Activated T-helper 1 cell treated with anti-CD3 and anti-CD28 coated beads, Interleukin-12 subunit alpha, Interleukin-12 subunit beta, Interleukin-2, Interleukin-4 antibody, amounts not matched to agents 30 ng/mL and 10 ng/mL and 1 ng/mL, durations not matched to agents 14 hours and 24 hours and 36 hours (primary cell): Measurements from ENCODE around the gene VN1R2. TPM values are rescaled to one million over a fixed set of nuclear protein-coding genes. Genes with fewer than 3 reads are reported as not detected.
"Not testable (repeated sequence)": the region's sequence is repeated elsewhere in the genome, so short reads cannot be mapped to it uniquely, and the experiment has no call there.

Source experiments
- DNase-seq: peaks from one replicate; pipeline ENCODE4 v3.0.0; 2021; ENCODE audit warnings: low spot score
- H3K27ac Mint-ChIP-seq: one replicate; pipeline ENCODE4 v1.8.0; 2021; ENCODE audit warnings: mild to moderate bottlenecking, mixed read lengths
- H3K27me3 Mint-ChIP-seq: one replicate; pipeline ENCODE4 v1.8.0; 2022; ENCODE audit warnings: mild to moderate bottlenecking, moderate library complexity, mixed read lengths; ENCODE audit not compliant: insufficient read depth
- H3K36me3 Mint-ChIP-seq: one replicate; pipeline ENCODE4 v1.8.0; 2021; ENCODE audit warnings: low read depth, mixed read lengths
- H3K4me1 Mint-ChIP-seq: one replicate; pipeline ENCODE4 v1.8.0; 2021; ENCODE audit warnings: low read depth, mixed read lengths
- H3K4me3 Mint-ChIP-seq: one replicate; pipeline ENCODE4 v1.8.0; 2021; ENCODE audit warnings: mild to moderate bottlenecking, moderate library complexity, mixed read lengths
- H3K9me3 Mint-ChIP-seq: one replicate; pipeline ENCODE4 v1.8.0; 2021; ENCODE audit warnings: mixed read lengths
- intact Hi-C: fragments of 100-400 bp; cut with micrococcal nuclease; formaldehyde crosslinking; loops from one replicate; pipeline ENCODE4 v1.15.1; 2024
- total RNA-seq: library from RNA; stranded (reverse); gene quantifications from 2 replicates; pipeline ENCODE4 v1.2.3, GENCODE V29; 2022

Gene VN1R2
- total RNA-seq, 1 donor from 2014 or later = not detected

DNA sequence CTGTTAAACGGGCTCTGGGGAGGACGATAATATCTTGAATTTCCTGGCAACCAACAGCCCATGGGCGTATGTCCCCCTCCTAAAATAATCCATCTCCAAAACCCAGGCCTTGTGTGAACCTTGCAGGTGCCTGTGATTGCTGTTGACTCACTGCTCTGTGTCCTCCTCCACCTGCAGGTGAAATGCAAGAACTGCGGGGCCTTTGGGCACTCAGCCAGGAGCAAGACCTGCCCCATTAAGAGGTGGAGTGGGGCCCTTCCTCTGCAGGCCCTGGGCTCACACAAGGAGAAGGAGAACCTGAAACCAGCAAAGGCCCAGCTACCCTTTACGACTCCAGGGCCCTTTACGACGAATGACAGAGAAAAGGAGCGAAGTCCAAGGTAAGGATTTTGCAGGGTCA is 23.9 kb downstream of the VN1R2 start:
- H3K27me3 Mint-ChIP-seq, H3K4me3 Mint-ChIP-seq, H3K36me3 Mint-ChIP-seq, H3K27ac Mint-ChIP-seq, H3K4me1 Mint-ChIP-seq, DNase-seq, intact Hi-C loops: not testable (repeated sequence)
- peaks cover 46% of the 10 kb centered on the region for H3K9me3 Mint-ChIP-seq

DNA sequence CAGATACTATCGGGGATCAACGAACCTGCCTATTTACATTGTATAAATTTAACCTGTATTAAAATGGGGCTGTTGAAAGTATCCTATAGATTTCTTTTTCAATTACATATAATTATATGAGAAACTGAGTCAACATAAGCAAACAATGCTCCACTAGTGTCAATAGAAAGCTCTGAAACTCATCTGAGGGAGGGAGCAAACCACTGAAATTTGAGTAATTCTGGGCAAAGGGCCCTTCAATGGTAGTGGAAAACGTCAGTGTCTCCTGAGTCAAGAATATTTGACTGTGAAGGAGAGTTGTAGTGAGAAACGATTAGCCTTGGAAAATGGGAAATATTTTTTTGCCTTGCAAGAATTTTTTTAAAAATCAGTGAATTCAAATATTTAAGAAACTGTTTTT is 27.0 kb downstream of the VN1R2 start:
- Mint-ChIP-seq H3K27me3 (no peaks in the 10 kb centered on the region), H3K4me3 (no peak overlapping the region), H3K36me3 (peaks cover 2% of the 10 kb centered on the region), H3K4me1 (no peaks in the 10 kb centered on the region), H3K27ac (no peak overlapping the region), H3K9me3 (peaks cover 44% of the 10 kb centered on the region)
- no peak for DNase-seq
- intact Hi-C loops = no loop called here

DNA sequence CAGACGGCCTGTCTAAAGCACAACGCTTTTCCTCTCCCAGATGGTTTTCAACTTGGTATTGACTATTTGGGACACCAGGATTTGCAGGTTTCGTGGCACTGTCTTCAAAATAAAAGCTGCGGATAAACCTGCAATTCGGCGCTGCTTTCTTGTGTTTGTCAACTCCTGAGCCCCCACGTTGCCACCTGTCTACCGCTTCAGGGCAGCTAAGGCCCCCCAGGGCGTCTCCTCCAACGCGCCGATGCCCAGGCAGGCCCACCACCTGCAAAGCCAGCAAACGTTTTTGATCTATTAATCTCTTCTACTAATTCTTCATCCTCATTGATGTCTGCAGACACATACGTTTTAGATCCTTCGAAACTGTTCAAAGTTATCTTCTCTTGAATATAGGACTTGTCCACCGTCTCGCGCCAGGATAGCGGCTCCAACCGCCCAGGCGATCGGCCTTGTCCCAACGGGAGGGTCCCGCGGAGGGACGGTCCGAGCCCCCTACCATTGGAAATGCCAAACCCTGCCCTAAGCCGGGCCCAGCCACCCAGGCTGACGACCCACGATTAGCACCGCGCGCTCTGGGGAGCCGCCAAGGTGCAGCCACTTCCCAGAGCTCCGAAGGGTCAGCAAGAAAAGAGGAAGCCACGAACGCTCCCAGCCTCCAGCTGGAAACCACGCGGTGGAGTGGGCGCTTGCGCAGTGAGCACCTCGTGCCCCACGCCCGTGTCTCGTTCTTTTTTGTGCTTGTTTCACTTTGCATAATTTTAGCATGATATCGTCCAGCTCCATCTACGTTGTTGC is 32.9 kb downstream of the VN1R2 start:
- intact Hi-C loops = no loop called here
- no peaks in the 10 kb centered on the region for H3K27me3 Mint-ChIP-seq
- no peak overlapping the region for H3K27ac Mint-ChIP-seq
- no peaks in the 10 kb centered on the region for H3K4me1 Mint-ChIP-seq
- H3K9me3 Mint-ChIP-seq = peaks cover 64% of the 10 kb centered on the region
- no peak overlapping the region for H3K4me3 Mint-ChIP-seq
- H3K36me3 Mint-ChIP-seq = peaks cover 2% of the 10 kb centered on the region
- DNase-seq = no peak

DNA sequence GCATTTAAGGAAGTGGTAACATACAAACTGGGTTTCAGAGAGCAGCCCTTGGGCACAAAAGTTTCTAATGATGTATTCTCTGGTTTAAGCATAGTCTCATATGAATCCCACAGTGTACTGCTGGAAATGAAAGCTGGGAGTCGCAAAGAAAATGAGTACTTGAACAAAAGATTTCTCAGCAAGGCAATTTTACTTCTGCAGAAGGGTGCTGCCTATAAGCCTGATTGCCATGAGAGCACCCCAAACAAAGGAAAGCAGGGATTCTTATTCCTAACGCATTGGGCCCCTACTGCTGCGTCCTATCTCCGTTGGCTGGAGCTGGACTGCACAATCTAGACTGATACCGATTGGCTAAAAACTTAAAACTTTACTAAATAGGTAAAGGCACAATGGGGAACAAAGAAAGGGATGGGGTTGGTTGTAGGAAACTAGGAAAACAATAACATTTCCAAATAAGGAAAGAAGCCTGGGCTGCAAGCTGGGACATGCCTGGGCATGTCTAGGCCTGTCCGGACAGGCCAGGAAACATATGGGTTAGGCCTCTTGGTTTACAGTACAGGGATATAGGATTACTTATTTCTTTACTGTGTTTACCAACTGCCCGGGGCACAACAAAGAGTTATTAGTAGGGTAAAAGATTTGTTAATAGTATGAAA is 36.8 kb downstream of the VN1R2 start:
- Mint-ChIP-seq H3K4me3 (no peak overlapping the region), H3K9me3 (peaks cover 63% of the 10 kb centered on the region), H3K27ac (no peak overlapping the region), H3K36me3 (peaks cover 2% of the 10 kb centered on the region), H3K4me1 (no peaks in the 10 kb centered on the region), H3K27me3 (no peaks in the 10 kb centered on the region)
- intact Hi-C loops = no loop called here
- DNase-seq = no peak

DNA sequence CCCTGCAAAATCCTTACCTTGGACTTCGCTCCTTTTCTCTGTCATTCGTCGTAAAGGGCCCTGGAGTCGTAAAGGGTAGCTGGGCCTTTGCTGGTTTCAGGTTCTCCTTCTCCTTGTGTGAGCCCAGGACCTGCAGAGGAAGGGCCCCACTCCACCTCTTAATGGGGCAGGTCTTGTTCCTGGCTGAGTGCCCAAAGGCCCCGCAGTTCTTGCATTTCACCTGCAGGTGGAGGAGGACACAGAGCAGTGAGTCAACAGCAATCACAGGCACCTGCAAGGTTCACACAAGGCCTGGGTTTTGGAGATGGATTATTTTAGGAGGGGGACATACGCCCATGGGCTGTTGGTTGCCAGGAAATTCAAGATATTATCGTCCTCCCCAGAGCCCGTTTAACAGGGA is 43.2 kb downstream of the VN1R2 start:
- intact Hi-C loops, H3K4me1 Mint-ChIP-seq, H3K27ac Mint-ChIP-seq, H3K36me3 Mint-ChIP-seq, H3K27me3 Mint-ChIP-seq, DNase-seq, H3K4me3 Mint-ChIP-seq: not testable (repeated sequence)
- peaks cover 50% of the 10 kb centered on the region for H3K9me3 Mint-ChIP-seq

DNA sequence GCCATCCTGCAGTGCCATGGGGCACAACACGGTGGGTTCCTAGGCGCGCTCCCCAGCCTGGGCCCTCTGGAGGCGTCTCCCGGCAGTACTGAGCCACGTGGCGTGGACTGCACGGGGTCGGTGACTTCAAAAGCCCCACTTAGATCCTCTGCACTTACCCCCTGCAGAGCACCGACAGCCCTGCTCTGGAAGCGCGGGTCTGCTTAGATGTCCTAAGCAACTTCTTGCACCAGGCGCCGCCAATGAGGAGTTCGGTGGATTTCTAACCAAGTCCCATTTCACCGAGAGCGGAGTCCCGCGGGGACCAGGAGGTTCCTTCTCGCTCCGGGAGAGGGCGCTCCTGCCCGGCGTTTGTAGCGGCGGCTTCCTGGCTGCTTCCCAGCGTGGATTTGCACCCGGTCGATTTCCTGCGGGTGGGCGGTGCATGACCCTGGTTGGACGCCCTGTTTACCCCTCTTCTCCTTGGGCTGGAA is 50.3 kb downstream of the VN1R2 start:
- Mint-ChIP-seq H3K27ac (no peak overlapping the region), H3K4me1 (no peaks in the 10 kb centered on the region), H3K36me3 (no peaks in the 10 kb centered on the region), H3K9me3 (peaks cover 67% of the 10 kb centered on the region), H3K27me3 (no peaks in the 10 kb centered on the region), H3K4me3 (no peak overlapping the region)
- DNase-seq = no peak
- intact Hi-C loops = no loop called here

Other genes with a start within 250 kb of the VN1R2 start
- gene ERVV-1, start 244.4 kb upstream of the VN1R2 start, total RNA-seq = not detected in 2 replicates
- not detected in 2 replicates for gene ERVV-2, start 213.6 kb upstream of the VN1R2 start, total RNA-seq
- gene ZNF160, start 154.9 kb upstream of the VN1R2 start, total RNA-seq = 26.0 and 27.8 TPM in 2 replicates
- gene ZNF415, start 125.4 kb upstream of the VN1R2 start, total RNA-seq = 0.20 and 0.21 TPM in 2 replicates
- gene ZNF347, start 99.2 kb upstream of the VN1R2 start, total RNA-seq = 6.5 and 7.3 TPM in 2 replicates
- 1.6 and 2.6 TPM in 2 replicates for gene ZNF665, start 64.9 kb upstream of the VN1R2 start, total RNA-seq
- gene ZNF677, start 3.4 kb upstream of the VN1R2 start, total RNA-seq = 1.7 and 2.3 TPM in 2 replicates
- gene VN1R4, start 9.4 kb downstream of the VN1R2 start, total RNA-seq = not detected in 2 replicates
- 6.5 and 6.7 TPM in 2 replicates for gene ZNF845, start 75.5 kb downstream of the VN1R2 start, total RNA-seq
- gene ZNF525, start 107.4 kb downstream of the VN1R2 start, total RNA-seq = 16.5 and 19.0 TPM in 2 replicates
- gene ZNF765, start 136.9 kb downstream of the VN1R2 start, total RNA-seq = 9.2 and 10.8 TPM in 2 replicates
- gene ZNF761, start 173.7 kb downstream of the VN1R2 start, total RNA-seq = 9.9 and 12.3 TPM in 2 replicates
- 3.7 and 4.3 TPM in 2 replicates for gene ZNF813, start 209.4 kb downstream of the VN1R2 start, total RNA-seq